ENCODE measurements around the gene PTPRN2. TPM values are rescaled to one million over a fixed set of nuclear protein-coding genes. Genes with fewer than 3 reads are reported as not detected.

Gene PTPRN2
- polyA plus RNA-seq, 1 of the 3 experiments (the other 2 are of a cell fraction) = 4.0 TPM

GRCh38 chr7:158063850-158064610 is 523.6 kb downstream of the PTPRN2 start:
- Histone ChIP-seq H3K79me2 (ENCODE audit: insufficient read depth) (no peaks in the 10 kb centered on the region), H3K4me3 (ENCODE audit: low read depth in 2 of 2, low read length in 1 of 2) (no peak overlapping the region), H3K9me3 (no peaks in the 10 kb centered on the region), H3K27me3 (ENCODE audit: insufficient read depth) (no peaks in the 10 kb centered on the region), H3K9me2 (no peaks in the 10 kb centered on the region), H3K4me2 (no peak overlapping the region), H3K4me1 (ENCODE audit: control insufficient read depth in 1 of 2, insufficient read depth in 2 of 2, low read depth in 1 of 2, low read length in 1 of 2) (peaks cover 0 to 18% of the 10 kb centered on the region in 2 experiments; a peak in 2 of 4 replicates), H3F3A (replicated peaks; ENCODE audit: insufficient read depth) (no peaks in the 10 kb centered on the region), H3K36me3 (replicated peaks in 1 of 2; ENCODE audit: control insufficient read depth in 1 of 2, insufficient read depth in 2 of 2, low read length in 1 of 2) (no peaks in the 10 kb centered on the region), H4K20me1 (ENCODE audit: insufficient read depth) (no peaks in the 10 kb centered on the region), H2AFZ (ENCODE audit: low read depth) (no peak overlapping the region), H3K27ac (ENCODE audit: low read depth in 2 of 2, low read length in 1 of 2) (no peak overlapping the region), H3K9ac (no peak overlapping the region)
- DNase-seq = no peak
- TF ChIP-seq NFIC (IDR thresholded peaks at IDR 0.05; ENCODE audit: borderline replicate concordance) = no peak
- no peak for TF ChIP-seq SIN3A (IDR thresholded peaks at IDR 0.05; ENCODE audit: borderline replicate concordance, low read depth, low read length)
- TF ChIP-seq NRF1 (IDR thresholded peaks at IDR 0.05; ENCODE audit: low read depth, low read length) = no peak
- TF ChIP-seq, protein P1, sequence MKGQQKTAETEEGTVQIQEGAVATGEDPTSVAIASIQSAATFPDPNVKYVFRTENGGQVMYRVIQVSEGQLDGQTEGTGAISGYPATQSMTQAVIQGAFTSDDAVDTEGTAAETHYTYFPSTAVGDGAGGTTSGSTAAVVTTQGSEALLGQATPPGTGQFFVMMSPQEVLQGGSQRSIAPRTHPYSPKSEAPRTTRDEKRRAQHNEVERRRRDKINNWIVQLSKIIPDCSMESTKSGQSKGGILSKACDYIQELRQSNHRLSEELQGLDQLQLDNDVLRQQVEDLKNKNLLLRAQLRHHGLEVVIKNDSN (IDR thresholded peaks at IDR 0.05; ENCODE audit: borderline replicate concordance, low read depth) = no peak
- TF ChIP-seq RXRA (IDR thresholded peaks at IDR 0.05; ENCODE audit: borderline replicate concordance, low read depth) = no peak
- no peak for TF ChIP-seq GATA2 (CRISPR knock-in tag; IDR thresholded peaks at IDR 0.05)
- no peak for TF ChIP-seq FOSL2 (IDR thresholded peaks at IDR 0.05; ENCODE audit: borderline replicate concordance, low read depth)
- TF ChIP-seq JUND (IDR thresholded peaks at IDR 0.05) = no peak
- TF ChIP-seq POLR2AphosphoS5 (IDR thresholded peaks at IDR 0.05; ENCODE audit: low read depth, low read length) = no peak
- TF ChIP-seq RFX5 (IDR thresholded peaks at IDR 0.05; ENCODE audit: low read length) = no peak
- TF ChIP-seq TEAD4 (IDR thresholded peaks at IDR 0.05; ENCODE audit: borderline replicate concordance, insufficient read depth) = no peak
- no peak for TF ChIP-seq USF2 (IDR thresholded peaks at IDR 0.05; ENCODE audit: borderline replicate concordance, low read depth, low read length)
- TF ChIP-seq, protein P2, sequence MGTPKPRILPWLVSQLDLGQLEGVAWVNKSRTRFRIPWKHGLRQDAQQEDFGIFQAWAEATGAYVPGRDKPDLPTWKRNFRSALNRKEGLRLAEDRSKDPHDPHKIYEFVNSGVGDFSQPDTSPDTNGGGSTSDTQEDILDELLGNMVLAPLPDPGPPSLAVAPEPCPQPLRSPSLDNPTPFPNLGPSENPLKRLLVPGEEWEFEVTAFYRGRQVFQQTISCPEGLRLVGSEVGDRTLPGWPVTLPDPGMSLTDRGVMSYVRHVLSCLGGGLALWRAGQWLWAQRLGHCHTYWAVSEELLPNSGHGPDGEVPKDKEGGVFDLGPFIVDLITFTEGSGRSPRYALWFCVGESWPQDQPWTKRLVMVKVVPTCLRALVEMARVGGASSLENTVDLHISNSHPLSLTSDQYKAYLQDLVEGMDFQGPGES (IDR thresholded peaks at IDR 0.05; ENCODE audit: low read depth, low read length) = no peak
- ChIA-PET POLR2A (no interaction called here), CTCF (no interaction called here)
- WGBS (ENCODE audit: low lambda C conversion rate) = 25% methylated on average over 17 of the region's 17 CpGs

- H2AFZ ChIP-seq (ENCODE audit: low read depth) = no peak overlapping the region
- CTCF ChIA-PET = interaction anchor here (0.9 to 1.0 kb wide), 2 partner anchors 24 to 291 kb away, joined by 3 to 4 read pairs; no protein-coding TSS in a partner anchor
- H4K20me1 ChIP-seq (ENCODE audit: insufficient read depth) = no peaks in the 10 kb centered on the region
- H3F3A ChIP-seq (replicated peaks; ENCODE audit: insufficient read depth) = no peaks in the 10 kb centered on the region
- H3K36me3 ChIP-seq (replicated peaks in 1 of 2; ENCODE audit: control insufficient read depth in 1 of 2, insufficient read depth in 2 of 2, low read length in 1 of 2) = no peaks in the 10 kb centered on the region
- no peaks in the 10 kb centered on the region for H3K9me3 ChIP-seq
- H3K9me2 ChIP-seq = no peaks in the 10 kb centered on the region
- H3K27me3 ChIP-seq (ENCODE audit: insufficient read depth) = no peaks in the 10 kb centered on the region
- no peaks in the 10 kb centered on the region for H3K79me2 ChIP-seq (ENCODE audit: insufficient read depth)
- no peak overlapping the region for H3K4me2 ChIP-seq
- POLR2A ChIA-PET = no interaction called here
- peaks cover 0 to 18% of the 10 kb centered on the region in 2 experiments; a peak in 2 of 4 replicates for H3K4me1 ChIP-seq (ENCODE audit: control insufficient read depth in 1 of 2, insufficient read depth in 2 of 2, low read depth in 1 of 2, low read length in 1 of 2)
- no peak overlapping the region for H3K27ac ChIP-seq (ENCODE audit: low read depth in 2 of 2, low read length in 1 of 2)
- DNase-seq = no peak
- WGBS (ENCODE audit: low lambda C conversion rate) = 77% methylated on average over 8 of the region's 20 CpGs
- no peak overlapping the region for H3K4me3 ChIP-seq (ENCODE audit: low read depth in 2 of 2, low read length in 1 of 2)
- no peak overlapping the region for H3K9ac ChIP-seq
- TF ChIP-seq PBX3 (IDR thresholded peaks at IDR 0.05) (no peak), GATA2 (CRISPR knock-in tag; IDR thresholded peaks at IDR 0.05) (no peak), TCF12 (IDR thresholded peaks at IDR 0.05) (no peak), ELF1 (IDR thresholded peaks at IDR 0.05) (no peak), REST (IDR thresholded peaks at IDR 0.05; ENCODE audit: low read depth, low read length) (no peak), ZBTB33 (IDR thresholded peaks at IDR 0.05; ENCODE audit: borderline replicate concordance, low read depth) (no peak), RFX5 (IDR thresholded peaks at IDR 0.05; ENCODE audit: low read length) (no peak)
These were observed 525.0 kb downstream of the PTPRN2 start for GRCh38 chr7:158062661-158063060.
